Stimulated activated memory B cell treated with anti-CD40 and anti-IgM and Interleukin-4, amounts not matched to agents 10 μg/mL and 1 μg/mL and 100 μg/mL, for 72 hours (primary cell): Measurements from ENCODE around the gene UNC79.

Source experiments
- ATAC-seq: fragments of 150-1000 bp; cut with Tn5 transposase; 2 replicates; pipeline ENCODE4 v1.10.0; 2021
- H3K27ac Mint-ChIP-seq: one replicate; pipeline ENCODE4 v1.8.0; 2022; ENCODE audit warnings: mild to moderate bottlenecking, mixed read lengths
- H3K27me3 Mint-ChIP-seq: one replicate; pipeline ENCODE4 v1.8.0; 2022; ENCODE audit warnings: mixed read lengths
- H3K36me3 Mint-ChIP-seq: one replicate; pipeline ENCODE4 v1.8.0; 2022; ENCODE audit warnings: mixed read lengths
- H3K4me1 Mint-ChIP-seq: one replicate; pipeline ENCODE4 v1.8.0; 2022; ENCODE audit warnings: mixed read lengths
- H3K4me3 Mint-ChIP-seq: one replicate; pipeline ENCODE4 v1.8.0; 2022; ENCODE audit warnings: mild to moderate bottlenecking, moderate library complexity, mixed read lengths
- H3K9me3 Mint-ChIP-seq: one replicate; pipeline ENCODE4 v1.8.0; 2022; ENCODE audit warnings: mixed read lengths

The UNC79 gene

GRCh38 chr14:93743270-93744060 lies 312.7 kb downstream of the UNC79 start:
- Mint-ChIP-seq H3K9me3 (peaks cover 8% of the 10 kb centered on the region), H3K36me3 (no peaks in the 10 kb centered on the region), H3K27ac (no peak overlapping the region), H3K4me1 (no peaks in the 10 kb centered on the region), H3K4me3 (no peak overlapping the region), H3K27me3 (peaks cover 15% of the 10 kb centered on the region)
- no peak for ATAC-seq

GRCh38 chr14:93744176-93744575 lies 313.4 kb downstream of the UNC79 start:
- Mint-ChIP-seq H3K4me3 (no peak overlapping the region), H3K27ac (no peak overlapping the region), H3K9me3 (peaks cover 8% of the 10 kb centered on the region), H3K4me1 (no peaks in the 10 kb centered on the region), H3K36me3 (no peaks in the 10 kb centered on the region), H3K27me3 (peaks cover 12% of the 10 kb centered on the region)
- ATAC-seq = no peak

GRCh38 chr14:93744876-93745275 lies 314.1 kb downstream of the UNC79 start:
- Mint-ChIP-seq H3K27ac (no peak overlapping the region), H3K4me1 (no peaks in the 10 kb centered on the region), H3K4me3 (no peak overlapping the region), H3K9me3 (peaks cover 8% of the 10 kb centered on the region), H3K36me3 (no peaks in the 10 kb centered on the region), H3K27me3 (peaks cover 12% of the 10 kb centered on the region)
- ATAC-seq = no peak

GRCh38 chr14:93745603-93746273 lies 315.0 kb downstream of the UNC79 start:
- Mint-ChIP-seq H3K27me3 (peaks cover 12% of the 10 kb centered on the region), H3K27ac (no peak overlapping the region), H3K4me3 (no peak overlapping the region), H3K4me1 (no peaks in the 10 kb centered on the region), H3K9me3 (peaks cover 8% of the 10 kb centered on the region), H3K36me3 (no peaks in the 10 kb centered on the region)
- ATAC-seq = no peak

GRCh38 chr14:93747102-93747501 lies 316.4 kb downstream of the UNC79 start:
- H3K27ac Mint-ChIP-seq = no peak overlapping the region
- peaks cover 12% of the 10 kb centered on the region for H3K27me3 Mint-ChIP-seq
- no peak overlapping the region for H3K4me3 Mint-ChIP-seq
- no peak for ATAC-seq
- peaks cover 8% of the 10 kb centered on the region for H3K9me3 Mint-ChIP-seq
- H3K4me1 Mint-ChIP-seq = no peaks in the 10 kb centered on the region
- no peaks in the 10 kb centered on the region for H3K36me3 Mint-ChIP-seq

- H3K9me3 Mint-ChIP-seq = peaks cover 8% of the 10 kb centered on the region
- H3K36me3 Mint-ChIP-seq = no peaks in the 10 kb centered on the region
- H3K27me3 Mint-ChIP-seq = peaks cover 12% of the 10 kb centered on the region
- H3K27ac Mint-ChIP-seq = no peak overlapping the region
- no peak for ATAC-seq
- H3K4me1 Mint-ChIP-seq = no peaks in the 10 kb centered on the region
- no peak overlapping the region for H3K4me3 Mint-ChIP-seq
These were observed 316.8 kb downstream of the UNC79 start for GRCh38 chr14:93747560-93747959.

GRCh38 chr14:93748208-93749075 lies 317.7 kb downstream of the UNC79 start:
- H3K27me3 Mint-ChIP-seq = peaks cover 12% of the 10 kb centered on the region

GRCh38 chr14:93749076-93749420 lies 318.3 kb downstream of the UNC79 start:
- no peak for ATAC-seq
- no peak overlapping the region for H3K27ac Mint-ChIP-seq
- H3K4me3 Mint-ChIP-seq = no peak overlapping the region
- no peaks in the 10 kb centered on the region for H3K36me3 Mint-ChIP-seq
- peaks cover 12% of the 10 kb centered on the region for H3K27me3 Mint-ChIP-seq
- H3K9me3 Mint-ChIP-seq = peaks cover 8% of the 10 kb centered on the region
- no peaks in the 10 kb centered on the region for H3K4me1 Mint-ChIP-seq

More at GRCh38 chr14:93748208-93749075, 317.7 kb downstream of the UNC79 start:
- Mint-ChIP-seq H3K36me3 (no peaks in the 10 kb centered on the region), H3K4me3 (no peak overlapping the region), H3K9me3 (peaks cover 8% of the 10 kb centered on the region), H3K4me1 (no peaks in the 10 kb centered on the region), H3K27ac (no peak overlapping the region)
- ATAC-seq = no peak

- no peaks in the 10 kb centered on the region for H3K4me1 Mint-ChIP-seq
- no peak overlapping the region for H3K27ac Mint-ChIP-seq
- no peaks in the 10 kb centered on the region for H3K27me3 Mint-ChIP-seq
- no peaks in the 10 kb centered on the region for H3K36me3 Mint-ChIP-seq
- ATAC-seq = no peak
- peaks cover 8% of the 10 kb centered on the region for H3K9me3 Mint-ChIP-seq
- no peak overlapping the region for H3K4me3 Mint-ChIP-seq
These were observed 321.4 kb downstream of the UNC79 start for GRCh38 chr14:93751946-93752655.

GRCh38 chr14:93752980-93753561 lies 322.3 kb downstream of the UNC79 start:
- Mint-ChIP-seq H3K9me3 (no peaks in the 10 kb centered on the region), H3K4me3 (no peak overlapping the region), H3K36me3 (no peaks in the 10 kb centered on the region), H3K27me3 (no peaks in the 10 kb centered on the region), H3K4me1 (no peaks in the 10 kb centered on the region), H3K27ac (no peak overlapping the region)
- no peak for ATAC-seq

- no peak for ATAC-seq
- no peak overlapping the region for H3K27ac Mint-ChIP-seq
- no peaks in the 10 kb centered on the region for H3K36me3 Mint-ChIP-seq
- no peaks in the 10 kb centered on the region for H3K27me3 Mint-ChIP-seq
- no peaks in the 10 kb centered on the region for H3K9me3 Mint-ChIP-seq
- no peak overlapping the region for H3K4me3 Mint-ChIP-seq
- no peaks in the 10 kb centered on the region for H3K4me1 Mint-ChIP-seq
These were observed 322.9 kb downstream of the UNC79 start for GRCh38 chr14:93753647-93754046.

GRCh38 chr14:93757206-93757605 lies 326.5 kb downstream of the UNC79 start:
- no peak for ATAC-seq
- H3K9me3 Mint-ChIP-seq = no peaks in the 10 kb centered on the region
- H3K36me3 Mint-ChIP-seq = no peaks in the 10 kb centered on the region
- H3K27ac Mint-ChIP-seq = no peak overlapping the region
- no peaks in the 10 kb centered on the region for H3K4me1 Mint-ChIP-seq
- peaks cover 10% of the 10 kb centered on the region for H3K27me3 Mint-ChIP-seq
- no peak overlapping the region for H3K4me3 Mint-ChIP-seq
